ENCODE results near the gene TFR2.

TFR2 gene

GRCh38 chr7:100641463-100641859, at the start of gene TFR2:
Gene TFR2 (minus strand): TSS chr7:100641552. CDS start chr7:100641509, 43 bp downstream.
- no peak for DNase-seq

GRCh38 chr7:100689230-100690135, 48.1 kb upstream of the TFR2 start:
- DNase-seq: no peak

GRCh38 chr7:100688326-100688860, 47.0 kb upstream of the TFR2 start:
- no peak for DNase-seq

- no peak for DNase-seq
Measured at GRCh38 chr7:100687751-100688300, 46.5 kb upstream of the TFR2 start.

- no peak for DNase-seq
Measured at GRCh38 chr7:100687261-100687660, 45.9 kb upstream of the TFR2 start.

GRCh38 chr7:100686822-100687211, 45.5 kb upstream of the TFR2 start:
- DNase-seq: no peak

- no peak for DNase-seq
Measured at GRCh38 chr7:100686201-100686821, 45.0 kb upstream of the TFR2 start.

GRCh38 chr7:100685631-100686145, 44.3 kb upstream of the TFR2 start:
- DNase-seq: no peak

GRCh38 chr7:100685049-100685605, 43.8 kb upstream of the TFR2 start:
- DNase-seq: no peak

- no peak for DNase-seq
Measured at GRCh38 chr7:100684534-100685042, 43.2 kb upstream of the TFR2 start.

- no peak for DNase-seq
Measured at GRCh38 chr7:100683659-100684533, 42.5 kb upstream of the TFR2 start.

- no peak for DNase-seq
Measured at GRCh38 chr7:100682991-100683658, 41.8 kb upstream of the TFR2 start.

GRCh38 chr7:100682228-100682741, 40.9 kb upstream of the TFR2 start:
- DNase-seq: no peak

GRCh38 chr7:100681491-100682227, 40.3 kb upstream of the TFR2 start:
- no peak for DNase-seq

- DNase-seq: no peak
Measured at GRCh38 chr7:100680576-100681271, 39.4 kb upstream of the TFR2 start.

- DNase-seq: no peak
Measured at GRCh38 chr7:100679927-100680575, 38.7 kb upstream of the TFR2 start.

- DNase-seq: no peak
Measured at GRCh38 chr7:100679129-100679926, 38.0 kb upstream of the TFR2 start.

GRCh38 chr7:100678291-100678984, 37.1 kb upstream of the TFR2 start:
- no peak for DNase-seq
